Measurements from ENCODE around the gene CACNB4. TPM values are rescaled to one million over a fixed set of nuclear protein-coding genes. Genes with fewer than 3 reads are reported as not detected.
"Not testable (repeated sequence)": the region's sequence is repeated elsewhere in the genome, so short reads cannot be mapped to it uniquely, and the experiment has no call there.

The CACNB4 gene
- total RNA-seq, 2 donors from 2014 or later, result 5.6 to 13.8 TPM

DNA sequence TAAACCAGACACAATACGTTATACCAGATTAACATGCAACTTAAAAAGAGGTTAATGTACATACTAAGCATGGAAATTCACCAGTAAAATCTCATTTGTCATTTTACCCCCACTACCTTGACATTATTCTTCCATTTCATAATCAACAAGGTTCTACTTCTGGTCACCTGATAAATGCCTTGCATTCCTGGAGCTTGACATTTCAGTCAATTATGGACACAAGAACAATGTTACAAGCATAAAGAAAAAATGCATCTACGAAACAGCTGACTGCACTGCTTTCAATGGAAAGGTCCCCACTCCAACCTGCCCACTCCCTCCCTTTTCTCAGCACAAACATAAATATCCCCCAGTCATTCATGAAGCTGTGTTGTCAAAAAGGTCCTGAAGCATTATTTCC lies 302.1 kb downstream of the CACNB4 start:
- TF ChIP-seq, protein P1, sequence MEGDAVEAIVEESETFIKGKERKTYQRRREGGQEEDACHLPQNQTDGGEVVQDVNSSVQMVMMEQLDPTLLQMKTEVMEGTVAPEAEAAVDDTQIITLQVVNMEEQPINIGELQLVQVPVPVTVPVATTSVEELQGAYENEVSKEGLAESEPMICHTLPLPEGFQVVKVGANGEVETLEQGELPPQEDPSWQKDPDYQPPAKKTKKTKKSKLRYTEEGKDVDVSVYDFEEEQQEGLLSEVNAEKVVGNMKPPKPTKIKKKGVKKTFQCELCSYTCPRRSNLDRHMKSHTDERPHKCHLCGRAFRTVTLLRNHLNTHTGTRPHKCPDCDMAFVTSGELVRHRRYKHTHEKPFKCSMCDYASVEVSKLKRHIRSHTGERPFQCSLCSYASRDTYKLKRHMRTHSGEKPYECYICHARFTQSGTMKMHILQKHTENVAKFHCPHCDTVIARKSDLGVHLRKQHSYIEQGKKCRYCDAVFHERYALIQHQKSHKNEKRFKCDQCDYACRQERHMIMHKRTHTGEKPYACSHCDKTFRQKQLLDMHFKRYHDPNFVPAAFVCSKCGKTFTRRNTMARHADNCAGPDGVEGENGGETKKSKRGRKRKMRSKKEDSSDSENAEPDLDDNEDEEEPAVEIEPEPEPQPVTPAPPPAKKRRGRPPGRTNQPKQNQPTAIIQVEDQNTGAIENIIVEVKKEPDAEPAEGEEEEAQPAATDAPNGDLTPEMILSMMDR (IDR thresholded peaks at IDR 0.05), result no peak
- Histone ChIP-seq H3K27me3 (replicated peaks; ENCODE audit: insufficient read depth) (no peaks in the 10 kb centered on the region), H3K27ac (no peak overlapping the region), H3K36me3 (no peaks in the 10 kb centered on the region), H3K9me3 (no peaks in the 10 kb centered on the region), H3K4me3 (no peak overlapping the region), H3K4me1 (ENCODE audit: control insufficient read depth in 1 of 2, low read depth in 2 of 2) (peaks cover 0 to 7% of the 10 kb centered on the region in 2 donors)
- ATAC-seq (ENCODE audit: insufficient number of reproducible peaks, low FRiP score, low read depth) (no peak), DNase-seq (ENCODE audit: low spot score) (no peak)

GRCh38 chr2:151795646-151796240 lies 303.1 kb downstream of the CACNB4 start:
- Histone ChIP-seq H3K9me3 (no peaks in the 10 kb centered on the region), H3K4me1 (ENCODE audit: control insufficient read depth in 1 of 2, low read depth in 2 of 2) (peaks cover 0 to 7% of the 10 kb centered on the region in 2 donors), H3K27me3 (replicated peaks; ENCODE audit: insufficient read depth) (no peaks in the 10 kb centered on the region), H3K27ac (no peak overlapping the region), H3K4me3 (no peak overlapping the region), H3K36me3 (no peaks in the 10 kb centered on the region)
- DNase-seq (ENCODE audit: low spot score) (no peak), ATAC-seq (ENCODE audit: insufficient number of reproducible peaks, low FRiP score, low read depth) (no peak)
- TF ChIP-seq, protein P1 (IDR thresholded peaks at IDR 0.05), result no peak

GRCh38 chr2:151794422-151794821 lies 304.4 kb downstream of the CACNB4 start:
- H3K27ac ChIP-seq; ATAC-seq (ENCODE audit: insufficient number of reproducible peaks, low FRiP score, low read depth); H3K9me3 ChIP-seq; H3K4me3 ChIP-seq; DNase-seq (ENCODE audit: low spot score); H3K4me1 ChIP-seq (ENCODE audit: control insufficient read depth in 1 of 2, low read depth in 2 of 2); H3K36me3 ChIP-seq; H3K27me3 ChIP-seq (replicated peaks; ENCODE audit: insufficient read depth): not testable (repeated sequence)

DNA sequence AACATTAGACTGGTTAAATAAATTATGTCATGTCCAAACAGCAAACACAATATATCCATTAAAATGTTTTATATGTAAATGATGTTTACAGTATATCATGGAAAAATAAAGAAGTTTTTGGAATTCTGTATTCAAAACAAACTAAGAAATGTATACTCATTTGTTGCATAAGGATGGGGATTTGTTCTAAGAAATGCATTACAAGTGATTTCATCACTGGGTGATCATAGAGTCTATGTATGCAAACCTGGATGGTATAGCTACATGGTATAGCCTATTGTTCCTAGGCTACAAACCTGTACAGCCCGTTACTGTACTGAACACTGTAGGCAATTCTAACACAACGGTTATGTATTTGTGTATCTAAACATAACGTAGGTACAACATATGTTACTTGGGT lies 305.7 kb downstream of the CACNB4 start:
- DNase-seq (ENCODE audit: low spot score) (no peak), ATAC-seq (ENCODE audit: insufficient number of reproducible peaks, low FRiP score, low read depth) (no peak)
- Histone ChIP-seq H3K27ac (no peak overlapping the region), H3K4me3 (no peak overlapping the region), H3K9me3 (no peaks in the 10 kb centered on the region), H3K27me3 (replicated peaks; ENCODE audit: insufficient read depth) (no peaks in the 10 kb centered on the region), H3K36me3 (no peaks in the 10 kb centered on the region), H3K4me1 (ENCODE audit: control insufficient read depth in 1 of 2, low read depth in 2 of 2) (peaks cover 0 to 7% of the 10 kb centered on the region in 2 donors)
- TF ChIP-seq, protein P1 (IDR thresholded peaks at IDR 0.05), result no peak

DNA sequence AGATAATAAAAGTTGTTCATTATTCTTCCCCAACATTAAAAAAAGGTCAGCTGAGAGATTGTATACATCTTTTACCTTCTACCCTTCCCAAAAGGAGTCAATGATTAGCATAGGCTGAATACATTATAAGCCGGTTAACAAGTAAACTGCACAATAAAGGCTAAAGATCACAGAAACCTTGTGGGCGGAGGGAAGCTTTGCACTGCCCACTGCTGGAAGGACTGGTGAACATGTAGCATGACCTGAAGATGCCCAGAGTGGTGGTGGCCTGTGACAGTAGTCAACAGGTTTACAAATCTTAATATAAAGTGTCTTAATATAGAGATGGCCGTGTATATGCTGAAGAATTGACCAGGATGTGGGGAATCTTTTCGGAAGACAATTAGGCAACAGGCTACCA lies 306.3 kb downstream of the CACNB4 start:
- Histone ChIP-seq H3K27ac (no peak overlapping the region), H3K36me3 (no peaks in the 10 kb centered on the region)

More for the DNA sequence above, 306.3 kb downstream of the CACNB4 start:
- DNase-seq (ENCODE audit: low spot score) (no peak), ATAC-seq (ENCODE audit: insufficient number of reproducible peaks, low FRiP score, low read depth) (no peak)
- Histone ChIP-seq H3K27me3 (replicated peaks; ENCODE audit: insufficient read depth) (no peaks in the 10 kb centered on the region), H3K4me1 (ENCODE audit: control insufficient read depth in 1 of 2, low read depth in 2 of 2) (peaks cover 0 to 7% of the 10 kb centered on the region in 2 donors), H3K4me3 (no peak overlapping the region), H3K9me3 (no peaks in the 10 kb centered on the region)
- TF ChIP-seq, protein P1 (IDR thresholded peaks at IDR 0.05), result no peak
